HepG2 (cell line): Measurements from ENCODE around the gene FAM81A. TPM values are rescaled to one million over a fixed set of nuclear protein-coding genes. Genes with fewer than 3 reads are reported as not detected.

ENCODE experiments used
- ATAC-seq: fragments of 200-7000 bp; cut with Tn5 transposase; 3 replicates; pipeline ENCODE4 v1.9.1; 2020; ENCODE audit warnings: mild to moderate bottlenecking, moderate library complexity
- BruUV-seq: library from RNA; stranded (reverse); fragments of 400-500 nt; replicated peaks from 2 replicates; lab custom pipeline; 2021; lab: Mats Ljungman, UMichigan
- CTCF ChIA-PET: fragments of 300-600 bp; formaldehyde crosslinking; extraction: SDS; loops from one replicate; lab custom pipeline; 2021; ENCODE audit warnings: low total read pairs, inconsistent platforms, low intra/inter-chr PET ratio; lab: Yijun Ruan, JAX
- POLR2A ChIA-PET: fragments of 350-600 bp; sonication (Branson Sonifier 250); formaldehyde crosslinking; loops from one replicate; lab custom pipeline; 2020; ENCODE audit warnings: antibody characterized with exemption, inconsistent platforms; lab: Yijun Ruan, JAX
- DNase-seq: peaks from one replicate; pipeline ENCODE4 v3.0.0-alpha.2; 2015; ENCODE audit warnings: low spot score
- FAIRE-seq: peaks from 3 replicates; lab custom pipeline; 2011; peaks lifted over from hg19 to GRCh38; lab: Jason Lieb, UNC
- H2AFZ ChIP-seq: one replicate; pipeline ENCODE4 v1.6.1; 2011; ENCODE audit warnings: low read length, inconsistent platforms
- H3K27ac ChIP-seq: fragments of 300-600 bp; 3 replicates; pipeline ENCODE4 v1.8.0; 2011; ENCODE audit warnings: mixed run types, mild to moderate bottlenecking, mixed read lengths, low read length, inconsistent platforms; ENCODE audit not compliant: insufficient read depth; ENCODE audit errors: extremely low read length
- H3K27me3 ChIP-seq, 2 experiments: fragments of 200-600 bp in 1 of 2; 2 replicates in 1 of 2; 3 replicates in 1 of 2; pipeline versions ENCODE4 v1.6.0 to v1.8.0; 2011; ENCODE audit warnings: low read length in 2 of 2, mild to moderate bottlenecking in 2 of 2, moderate library complexity in 2 of 2, inconsistent platforms in 1 of 2; ENCODE audit not compliant: insufficient read depth in 2 of 2, control insufficient read depth in 1 of 2
- H3K36me3 ChIP-seq, 2 experiments: fragments of 200-600 bp in 1 of 2; replicated peaks in 1 of 2; 2 replicates in 1 of 2; 3 replicates in 1 of 2; pipeline versions ENCODE4 v1.5.1 to v1.8.0; 2011; ENCODE audit warnings: low read length in 2 of 2, inconsistent platforms in 1 of 2; ENCODE audit not compliant: insufficient read depth in 2 of 2, control insufficient read depth in 1 of 2
- H3K4me1 ChIP-seq: 2 replicates; pipeline ENCODE4 v1.5.1; 2012; ENCODE audit warnings: low read length, inconsistent platforms; ENCODE audit not compliant: insufficient read depth
- H3K4me2 ChIP-seq: 2 replicates; pipeline ENCODE4 v1.6.0; 2011; ENCODE audit warnings: low read depth, low read length, inconsistent platforms
- H3K4me3 ChIP-seq, 3 experiments: fragments of 200-600 bp in 1 of 3; sonication (generic), shearing (Covaris generic) in 1 of 3; replicated peaks in 1 of 3; 2 replicates each; pipeline ENCODE4 v1.5.1; 2011 to 2016; ENCODE audit warnings: low read length in 3 of 3, inconsistent platforms in 2 of 3, low read depth in 2 of 3, mild to moderate bottlenecking in 2 of 3, control low read depth in 1 of 3, mixed read lengths in 1 of 3; ENCODE audit not compliant: insufficient read depth in 1 of 3
- H3K79me2 ChIP-seq: one replicate; pipeline ENCODE4 v1.6.1; 2011; ENCODE audit warnings: low read length, inconsistent platforms; ENCODE audit not compliant: insufficient read depth
- H3K9ac ChIP-seq: 2 replicates; pipeline ENCODE4 v1.6.0; 2011; ENCODE audit warnings: mild to moderate bottlenecking, low read depth, low read length, inconsistent platforms; ENCODE audit not compliant: insufficient read depth
- H3K9me3 ChIP-seq: 2 replicates; pipeline ENCODE4 v1.5.1; 2012; ENCODE audit warnings: mild to moderate bottlenecking, low read length
- H4K20me1 ChIP-seq: 2 replicates; pipeline ENCODE4 v1.6.0; 2011; ENCODE audit warnings: inconsistent platforms, mild to moderate bottlenecking, low read length, moderate library complexity; ENCODE audit not compliant: insufficient read depth
- BCL3 ChIP-seq: sonication (generic); formaldehyde crosslinking; IDR thresholded peaks from 2 replicates; pipeline ENCODE4 v1.5.1; 2020; ENCODE audit warnings: mild to moderate bottlenecking, missing genetic modification reagents, moderate library complexity
- CBX2 ChIP-seq, 2 experiments: fragments of 200-600 bp in 1 of 2; sonication (generic); formaldehyde crosslinking in 1 of 2; IDR thresholded peaks; 2 replicates each; pipeline versions ENCODE4 v1.7.0 to v1.8.1; 2018 to 2022; ENCODE audit warnings: low read depth in 2 of 2, low read length in 1 of 2, mild to moderate bottlenecking in 1 of 2, missing genetic modification reagents in 1 of 2
- E2F1 ChIP-seq: sonication (generic); formaldehyde crosslinking; IDR thresholded peaks from 2 replicates; pipeline ENCODE4 v1.5.0; 2020; ENCODE audit warnings: missing genetic modification reagents
- HDAC1 ChIP-seq: sonication (generic); formaldehyde crosslinking; IDR thresholded peaks from 2 replicates; pipeline ENCODE4 v1.5.1; 2020; ENCODE audit warnings: mild to moderate bottlenecking, missing genetic modification reagents
- HNF1A ChIP-seq, 2 experiments: sonication (generic) in 1 of 2; formaldehyde crosslinking in 1 of 2; IDR thresholded peaks; 2 replicates each; pipeline versions ENCODE4 v1.4.0 to v1.6.1; 2016 to 2020; ENCODE audit warnings: borderline replicate concordance in 1 of 2, low read depth in 1 of 2, mild to moderate bottlenecking in 1 of 2, missing genetic modification reagents in 1 of 2
- KAT7 ChIP-seq: IDR thresholded peaks from 2 replicates; pipeline ENCODE4 v1.6.1; 2018; ENCODE audit warnings: borderline replicate concordance, missing compliant biosample characterization
- PRPF4 ChIP-seq: fragments of 200-400 bp; formaldehyde crosslinking; IDR thresholded peaks from 2 replicates; pipeline ENCODE4 v1.6.1; 2016; ENCODE audit warnings: low read length, low read depth; ENCODE audit not compliant: poor library complexity, severe bottlenecking
- TBX2 ChIP-seq: sonication (generic); formaldehyde crosslinking; IDR thresholded peaks from 2 replicates; pipeline ENCODE4 v1.5.0; 2020; ENCODE audit warnings: missing genetic modification reagents, mild to moderate bottlenecking, borderline replicate concordance
- ZNF251 ChIP-seq: sonication (generic); formaldehyde crosslinking; IDR thresholded peaks from 2 replicates; pipeline ENCODE4 v1.9.0; 2021; ENCODE audit warnings: mild to moderate bottlenecking, missing genetic modification reagents
- ZNF256 ChIP-seq: sonication (generic); formaldehyde crosslinking; conservative IDR thresholded peaks from 2 replicates; pipeline ENCODE4 v1.4.0; 2020; ENCODE audit warnings: missing genetic modification reagents
- ZNF879 ChIP-seq: sonication (generic); formaldehyde crosslinking; IDR thresholded peaks from 2 replicates; pipeline ENCODE4 v1.8.1; 2023; ENCODE audit warnings: missing genetic modification reagents
- WGBS: methylation state at CpG from one replicate; pipeline ENCODE4 v1.1.6; 2017; ENCODE audit warnings: low lambda C conversion rate; 5-methylcytosine and 5-hydroxymethylcytosine counted together
- in situ Hi-C: cut with HindIII; loops from 2 replicates; pipeline ENCODE4 v1.10.0; 2017; ENCODE audit warnings: low pct_unique_long_range_greater_than_20kb; ENCODE audit not compliant: extremely low pct_ligation_motif_present
- intact Hi-C: fragments of 100-400 bp; cut with micrococcal nuclease; formaldehyde crosslinking; loops from one replicate; pipeline ENCODE4 v1.10.0; 2022; ENCODE audit not compliant: unreplicated experiment
- polyA plus RNA-seq, 8 experiments: library from polyadenylated mRNA; depleted of rRNA in 3 of 8; stranded (reverse) in 7 of 8; unstranded in 1 of 8; fragments of >200 nt; fragmentation: Illumina TruSeq in 4 of 8; extraction: Trizol in 4 of 8; gene quantifications; 2 replicates each; pipeline versions ENCODE4 v1.2.1 to v1.2.3, GENCODE V29; 2011 to 2016; ENCODE audit warnings: low read depth in 4 of 8, missing spikeins in 1 of 8, mixed read lengths in 1 of 8; ENCODE audit not compliant: insufficient read depth in 1 of 8
- total RNA-seq, 5 experiments: library from RNA; depleted of rRNA; stranded (reverse); fragments of >200 nt; fragmentation: Illumina TruSeq; extraction: Trizol; gene quantifications; 2 replicates each; pipeline ENCODE4 v1.2.3, GENCODE V29; 2016; ENCODE audit warnings: low read depth in 1 of 5

Gene FAM81A
- total and polyA plus RNA-seq, 2 of the 13 experiments (the other 11 are each of a cell fraction or from before 2014, with no cell fraction given) = 0.09 TPM; not detected in 1

- in situ Hi-C loops (no loop called here), intact Hi-C loops (no loop called here)
- H2AFZ ChIP-seq = no peak overlapping the region
- TF ChIP-seq HDAC1 = no peak
- no peak for TF ChIP-seq CBX2 (IDR thresholded peaks at IDR 0.05; ENCODE audit: low read depth, low read length)
- TF ChIP-seq CBX2 (CRISPR knock-in tag; IDR thresholded peaks at IDR 0.05; ENCODE audit: low read depth) = no peak
- TF ChIP-seq HNF1A (IDR thresholded peaks at IDR 0.05; ENCODE audit: low read depth) = no peak
- no peak for TF ChIP-seq HNF1A (CRISPR knock-in tag; IDR thresholded peaks at IDR 0.05; ENCODE audit: borderline replicate concordance)
- TF ChIP-seq TBX2 = no peak
- no peak for TF ChIP-seq KAT7 (CRISPR knock-in tag)
- no peak for TF ChIP-seq E2F1 (CRISPR knock-in tag)
- TF ChIP-seq ZNF879 = no peak
- TF ChIP-seq BCL3 (CRISPR knock-in tag) = no peak
- no peak for TF ChIP-seq PRPF4
- TF ChIP-seq ZNF256 (CRISPR knock-in tag) = no peak
- no peak for TF ChIP-seq ZNF251 (CRISPR knock-in tag)
- ATAC-seq (no peak), FAIRE-seq (no peak), DNase-seq (no peak)
- H4K20me1 ChIP-seq = no peaks in the 10 kb centered on the region
- BruUV-seq = no TSS peak
- H3K4me3 ChIP-seq = no peak overlapping the region
- CTCF ChIA-PET = no interaction called here
- no peaks in the 10 kb centered on the region for H3K36me3 ChIP-seq
- POLR2A ChIA-PET = no interaction called here
- WGBS = 76% methylated on average over 5 of the region's 5 CpGs
- no peaks in the 10 kb centered on the region for H3K79me2 ChIP-seq
- H3K4me1 ChIP-seq = peaks cover 41% of the 10 kb centered on the region
- H3K9me3 ChIP-seq = no peaks in the 10 kb centered on the region
- H3K9ac ChIP-seq = no peak overlapping the region
- H3K27ac ChIP-seq = no peak overlapping the region
- H3K4me2 ChIP-seq = no peak overlapping the region
- H3K27me3 ChIP-seq = peaks cover 0 to 6% of the 10 kb centered on the region in 2 experiments; a peak in 2 of 5 replicates
Measured at GRCh38 chr15:59407946-59408345, 30.0 kb upstream of the FAM81A start.
